Thyroid gland (tissue), 4 donors: ENCODE results near the gene COL4A1.

Experiments
- CTCF ChIP-seq, 6 experiments: fragments of 200-600 bp in 3 of 6; fragments of 450-650 bp in 3 of 6; sonication (generic) in 3 of 6; IDR thresholded peaks; one replicate each; pipeline ENCODE4 v1.5.1; 2016 to 2019; ENCODE audit warnings: antibody characterized with exemption in 6 of 6, mild to moderate bottlenecking in 2 of 6, inconsistent platforms in 1 of 6, moderate library complexity in 1 of 6
- POLR2A ChIP-seq, 2 donors: fragments of 450-650 bp; IDR thresholded peaks; one replicate each; pipeline ENCODE4 v1.6.1; 2017; ENCODE audit warnings: antibody characterized with exemption in 2 of 2, mild to moderate bottlenecking in 2 of 2, moderate library complexity in 1 of 2

- TF ChIP-seq POLR2A (IDR thresholded peaks at IDR 0.05) (no peak), CTCF (IDR thresholded peaks at IDR 0.05) (no peak)
Measured at GRCh38 chr13:110282316-110282841, 24.6 kb downstream of the COL4A1 start.
